H1 (cell line): Measurements from ENCODE around the gene RO60. TPM values are rescaled to one million over a fixed set of nuclear protein-coding genes. Genes with fewer than 3 reads are reported as not detected.

Source experiments
- BRCA1 ChIP-seq: IDR thresholded peaks from 2 replicates; pipeline ENCODE4 v1.6.1; 2012; ENCODE audit warnings: low read depth, low read length, improper control_type of control experiment
- E2F6 ChIP-seq: IDR thresholded peaks from 2 replicates; pipeline ENCODE4 v1.6.1; 2012; ENCODE audit warnings: inconsistent platforms
- FOSL1 ChIP-seq: IDR thresholded peaks from 2 replicates; pipeline ENCODE4 v1.6.1; 2011; ENCODE audit warnings: mild to moderate bottlenecking, low read depth, low read length, moderate library complexity; ENCODE audit not compliant: insufficient read depth
- HDAC6 ChIP-seq: IDR thresholded peaks from one replicate; pipeline ENCODE4 v1.7.1; 2012; ENCODE audit warnings: low read depth, mild to moderate bottlenecking, inconsistent platforms, low read length, moderate library complexity
- POLR2A ChIP-seq, 2 experiments: IDR thresholded peaks; 1 replicate in 1 of 2; 2 replicates in 1 of 2; pipeline ENCODE4 v1.6.1; 2011; ENCODE audit warnings: low read depth in 2 of 2, low read length in 2 of 2, mild to moderate bottlenecking in 2 of 2; ENCODE audit errors: control extremely low read depth in 1 of 2
- RFX5 ChIP-seq: IDR thresholded peaks from 2 replicates; pipeline ENCODE4 v1.6.1; 2011; ENCODE audit warnings: low read depth, low read length, improper control_type of control experiment, borderline replicate concordance
- SAP30 ChIP-seq: fragments of 300-600 bp; sonication (generic); IDR thresholded peaks from 2 replicates; pipeline ENCODE4 v1.7.1; 2012; ENCODE audit warnings: low read length, moderate library complexity, mild to moderate bottlenecking, inconsistent platforms; ENCODE audit not compliant: insufficient read depth, insufficient replicate concordance
- ZNF274 ChIP-seq: IDR thresholded peaks from 2 replicates; pipeline ENCODE4 v1.7.0; 2012; ENCODE audit warnings: low read length, borderline replicate concordance; ENCODE audit errors: extremely low read depth
- polyA plus RNA-seq, 7 experiments: library from polyadenylated mRNA; depleted of rRNA in 3 of 7; stranded (reverse) in 5 of 7; unstranded in 2 of 7; fragments of >200 nt in 5 of 7; fragments of 200-250 nt in 2 of 7; gene quantifications; 1 replicate in 5 of 7; 2 replicates in 1 of 7; 4 replicates in 1 of 7; pipeline versions ENCODE4 v1.2.1 to v1.2.3, GENCODE V29; 2011 to 2013; ENCODE audit warnings: missing spikeins in 2 of 7, mixed read lengths in 2 of 7
- small RNA-seq: library from polyadenylated mRNA; stranded (forward); fragments of <200 nt; extraction: miRNeasy Mini kit (QIAGEN cat#:217004); gene quantifications from one replicate; pipeline ENCODE3, GENCODE V24; 2013; ENCODE audit not compliant: insufficient read depth
- total RNA-seq: library from RNA; stranded (reverse); fragmentation: NEBNext Ultra II Directional; extraction: Animal tissue kit (Norgen Biotek cat#: 25700); gene quantifications from 2 replicates; pipeline ENCODE4 v1.2.1, GENCODE V29; 2021

The RO60 gene
- total and polyA plus RNA-seq, 2 of the 8 experiments (the other 6 are each of a cell fraction or from before 2014, with no cell fraction given), result 13.6 to 103 TPM

GRCh38 chr1:193108471-193108870 is 49.1 kb downstream of the RO60 start (continued):
- no peak for TF ChIP-seq RFX5
- TF ChIP-seq FOSL1, result no peak
- no peak for TF ChIP-seq SAP30
- no peak for TF ChIP-seq POLR2A (IDR thresholded peaks at IDR 0.05; ENCODE audit: control extremely low read depth in 1 of 2, low read depth in 2 of 2, low read length in 2 of 2)
- no peak for TF ChIP-seq E2F6
- TF ChIP-seq ZNF274, result no peak
- no peak for TF ChIP-seq HDAC6
- TF ChIP-seq BRCA1, result no peak
- TF ChIP-seq, all 59 proteins: peak for 0

Small RNAs within 50 kb of the gene (small RNA-seq; reads per million reads assigned to genes)
- not detected for gene SCARNA18B

Other genes starting within 250 kb of the RO60 start
- 34.4 and 40.0 TPM in 2 replicates for gene UCHL5, start 252 bp upstream of the RO60 start, total RNA-seq
- 6.2 and 12.0 TPM in 2 replicates for gene UCHL5, start 252 bp upstream of the RO60 start, polyA plus RNA-seq (2011; rRNA removed)
- 13.5 and 14.2 TPM in 2 replicates for gene GLRX2, start 45.8 kb downstream of the RO60 start, total RNA-seq
- 3.4 and 4.8 TPM in 2 replicates for gene GLRX2, start 45.8 kb downstream of the RO60 start, polyA plus RNA-seq (2011; rRNA removed)
- gene CDC73, start 62.4 kb downstream of the RO60 start, total RNA-seq, result 61.2 and 64.0 TPM in 2 replicates
- gene CDC73, start 62.4 kb downstream of the RO60 start, polyA plus RNA-seq (2011; rRNA removed), result 6.5 and 9.8 TPM in 2 replicates
- gene B3GALT2, start 127.0 kb downstream of the RO60 start, total RNA-seq, result not detected in 2 replicates
- gene B3GALT2, start 127.0 kb downstream of the RO60 start, polyA plus RNA-seq (2011; rRNA removed), result not detected in 2 replicates